ENCODE measurements around the gene FBXO44. TPM values are rescaled to one million over a fixed set of nuclear protein-coding genes. Genes with fewer than 3 reads are reported as not detected.
A peak's percentile ranks its signal among the peaks of the same experiment; 100 is the strongest.

FBXO44 gene
- polyA plus RNA-seq, 3 donors = 1.5 to 17.8 (median 2.0) TPM

GRCh38 chr1:11661103-11661502 is 6.4 kb downstream of the FBXO44 start:
- H3K27me3 ChIP-seq (ENCODE audit: control insufficient read depth in 2 of 2, insufficient read depth in 2 of 2, low read length in 2 of 2) = no peaks in the 10 kb centered on the region
- H3K9ac ChIP-seq (ENCODE audit: insufficient read depth, low read length, poor library complexity, severe bottlenecking) = no peak overlapping the region
- Mint-ChIP-seq H3K27ac (no peak overlapping the region), H3K36me3 (peaks cover under 1 to 16% of the 10 kb centered on the region in 2 donors), H3K27me3 (ENCODE audit: low read depth in 3 of 3) (peaks cover 6 to 11% (median 7%) of the 10 kb centered on the region in 3 donors), H3K4me1 (peaks cover 16% of the 10 kb centered on the region), H3K9me3 (peaks cover 0 to 6% (median 0%) of the 10 kb centered on the region in 7 donors), H3K4me3 (no peak overlapping the region)
- DNase-seq = no peak
- WGBS (ENCODE audit: insufficient coverage) = 100% methylated on average over 5 of the region's 17 CpGs
- intact Hi-C loops (cut with micrococcal nuclease) = loop anchor here in 1 of 2 donors (5.0 kb wide), 1 partner anchor 61 kb away; no protein-coding TSS in a partner anchor
- TF ChIP-seq, protein P1, sequence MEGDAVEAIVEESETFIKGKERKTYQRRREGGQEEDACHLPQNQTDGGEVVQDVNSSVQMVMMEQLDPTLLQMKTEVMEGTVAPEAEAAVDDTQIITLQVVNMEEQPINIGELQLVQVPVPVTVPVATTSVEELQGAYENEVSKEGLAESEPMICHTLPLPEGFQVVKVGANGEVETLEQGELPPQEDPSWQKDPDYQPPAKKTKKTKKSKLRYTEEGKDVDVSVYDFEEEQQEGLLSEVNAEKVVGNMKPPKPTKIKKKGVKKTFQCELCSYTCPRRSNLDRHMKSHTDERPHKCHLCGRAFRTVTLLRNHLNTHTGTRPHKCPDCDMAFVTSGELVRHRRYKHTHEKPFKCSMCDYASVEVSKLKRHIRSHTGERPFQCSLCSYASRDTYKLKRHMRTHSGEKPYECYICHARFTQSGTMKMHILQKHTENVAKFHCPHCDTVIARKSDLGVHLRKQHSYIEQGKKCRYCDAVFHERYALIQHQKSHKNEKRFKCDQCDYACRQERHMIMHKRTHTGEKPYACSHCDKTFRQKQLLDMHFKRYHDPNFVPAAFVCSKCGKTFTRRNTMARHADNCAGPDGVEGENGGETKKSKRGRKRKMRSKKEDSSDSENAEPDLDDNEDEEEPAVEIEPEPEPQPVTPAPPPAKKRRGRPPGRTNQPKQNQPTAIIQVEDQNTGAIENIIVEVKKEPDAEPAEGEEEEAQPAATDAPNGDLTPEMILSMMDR (IDR thresholded peaks at IDR 0.05) = no peak
- H3K79me2 ChIP-seq (ENCODE audit: insufficient read depth, low read length) = peaks cover 5% of the 10 kb centered on the region
- H3K4me3 ChIP-seq (replicated peaks in 1 of 3; ENCODE audit: low read depth in 2 of 3, low read length in 3 of 3) = no peak overlapping the region
- no peak overlapping the region for H3K4me2 ChIP-seq (replicated peaks; ENCODE audit: extremely low read depth, low read length, poor library complexity, severe bottlenecking)
- H3K36me3 ChIP-seq (replicated peaks in 1 of 2; ENCODE audit: control insufficient read depth in 1 of 2, insufficient read depth in 2 of 2, low read length in 2 of 2) = no peaks in the 10 kb centered on the region
- H3K4me1 ChIP-seq (ENCODE audit: control insufficient read depth in 1 of 2, insufficient read depth in 2 of 2, low read length in 2 of 2) = peaks cover 15 to 25% of the 10 kb centered on the region in 2 donors
- no peaks in the 10 kb centered on the region for H3K9me3 ChIP-seq (replicated peaks in 1 of 2; ENCODE audit: control insufficient read depth in 1 of 2, insufficient read depth in 1 of 2, low read length in 2 of 2)
- H4K20me1 ChIP-seq (ENCODE audit: insufficient read depth, low read length) = peaks cover 4% of the 10 kb centered on the region
- H3K27ac ChIP-seq (ENCODE audit: low read depth in 1 of 2, low read length in 2 of 2) = no peak overlapping the region
- H2AFZ ChIP-seq (ENCODE audit: insufficient read depth, low read depth, low read length, poor library complexity, severe bottlenecking) = no peak overlapping the region

DNA sequence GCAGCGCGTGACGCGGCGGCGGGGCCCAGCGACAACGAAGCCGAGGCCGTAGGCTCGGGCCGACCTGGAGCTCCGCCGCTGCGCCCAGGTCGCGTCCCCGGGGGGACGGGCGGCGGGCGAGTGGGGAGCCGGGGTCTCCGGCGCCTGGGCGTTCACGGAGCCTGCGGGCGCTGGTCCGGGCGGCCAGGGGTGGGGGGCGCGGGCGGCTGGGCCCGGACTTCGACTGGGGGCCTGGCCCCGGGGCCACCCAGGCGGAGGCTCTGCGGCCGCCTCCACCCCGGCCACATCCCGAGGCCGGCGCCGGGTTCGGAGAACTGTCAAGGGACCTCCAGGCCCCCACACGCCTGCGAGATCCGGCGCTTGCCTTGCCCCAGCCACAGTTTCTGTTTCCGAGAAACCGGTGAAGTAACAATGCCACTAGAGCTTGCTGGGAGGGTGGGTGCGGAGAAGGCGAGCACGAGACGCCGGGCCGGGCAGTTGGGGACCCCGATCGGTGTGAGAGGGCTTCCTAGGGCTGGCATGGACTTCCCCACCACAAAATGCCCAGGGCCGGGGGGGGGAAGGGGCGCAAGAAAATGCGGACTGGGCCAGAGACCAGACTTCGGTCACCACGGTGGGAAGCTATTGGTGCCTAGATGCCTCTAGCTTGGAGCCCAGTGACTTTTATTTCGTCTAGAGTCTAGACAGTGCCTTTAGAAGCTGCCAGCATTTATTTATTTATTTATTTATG is 9.8 kb downstream of the FBXO44 start:
- Histone ChIP-seq H3K9ac (ENCODE audit: insufficient read depth, low read length, poor library complexity, severe bottlenecking) (peak overlapping the region; percentile 82), H3K27ac (ENCODE audit: low read depth in 1 of 2, low read length in 2 of 2) (peak overlapping the region; percentile 11 to 79), H3K79me2 (ENCODE audit: insufficient read depth, low read length) (peaks cover 10% of the 10 kb centered on the region), H4K20me1 (ENCODE audit: insufficient read depth, low read length) (peaks cover 13% of the 10 kb centered on the region), H3K9me3 (replicated peaks in 1 of 2; ENCODE audit: control insufficient read depth in 1 of 2, insufficient read depth in 1 of 2, low read length in 2 of 2) (no peaks in the 10 kb centered on the region), H2AFZ (ENCODE audit: insufficient read depth, low read depth, low read length, poor library complexity, severe bottlenecking) (peak overlapping the region; percentile 94), H3K36me3 (replicated peaks in 1 of 2; ENCODE audit: control insufficient read depth in 1 of 2, insufficient read depth in 2 of 2, low read length in 2 of 2) (peaks cover 8 to 18% of the 10 kb centered on the region in 2 donors), H3K4me1 (ENCODE audit: control insufficient read depth in 1 of 2, insufficient read depth in 2 of 2, low read length in 2 of 2) (peaks cover 15 to 25% of the 10 kb centered on the region in 2 donors), H3K27me3 (ENCODE audit: control insufficient read depth in 2 of 2, insufficient read depth in 2 of 2, low read length in 2 of 2) (no peaks in the 10 kb centered on the region), H3K4me2 (replicated peaks; ENCODE audit: extremely low read depth, low read length, poor library complexity, severe bottlenecking) (peak overlapping the region; percentile 94), H3K4me3 (replicated peaks in 1 of 3; ENCODE audit: low read depth in 2 of 3, low read length in 3 of 3) (peak overlapping the region; percentile 51 to 89 (median 74))
- Mint-ChIP-seq H3K9me3 (peaks cover 0 to 6% (median 0%) of the 10 kb centered on the region in 7 donors), H3K27me3 (ENCODE audit: low read depth in 3 of 3) (peaks cover 4 to 7% (median 5%) of the 10 kb centered on the region in 3 donors), H3K4me3 (peak overlapping the region; percentile 90 to 91), H3K4me1 (peaks cover 16% of the 10 kb centered on the region), H3K36me3 (peaks cover 23 to 24% of the 10 kb centered on the region in 2 donors), H3K27ac (peak overlapping the region in 4 of 7 donors; percentile 53 to 87 (median 76))
- intact Hi-C loops (cut with micrococcal nuclease) = loop anchor here in 1 of 2 donors (5.0 kb wide), 1 partner anchor 58 kb away; no protein-coding TSS in a partner anchor
- WGBS (ENCODE audit: insufficient coverage) = under 1% methylated on average over 55 of the region's 66 CpGs
- peak in 2 of 3 donors; percentile 24 to 28 for DNase-seq
- TF ChIP-seq, protein P1 (IDR thresholded peaks at IDR 0.05) = peak; percentile 61
